ENCODE data around the gene ACTR1B.
"Not testable (repeated sequence)": the region's sequence is repeated elsewhere in the genome, so short reads cannot be mapped to it uniquely, and the experiment has no call there.

Gene ACTR1B

DNA sequence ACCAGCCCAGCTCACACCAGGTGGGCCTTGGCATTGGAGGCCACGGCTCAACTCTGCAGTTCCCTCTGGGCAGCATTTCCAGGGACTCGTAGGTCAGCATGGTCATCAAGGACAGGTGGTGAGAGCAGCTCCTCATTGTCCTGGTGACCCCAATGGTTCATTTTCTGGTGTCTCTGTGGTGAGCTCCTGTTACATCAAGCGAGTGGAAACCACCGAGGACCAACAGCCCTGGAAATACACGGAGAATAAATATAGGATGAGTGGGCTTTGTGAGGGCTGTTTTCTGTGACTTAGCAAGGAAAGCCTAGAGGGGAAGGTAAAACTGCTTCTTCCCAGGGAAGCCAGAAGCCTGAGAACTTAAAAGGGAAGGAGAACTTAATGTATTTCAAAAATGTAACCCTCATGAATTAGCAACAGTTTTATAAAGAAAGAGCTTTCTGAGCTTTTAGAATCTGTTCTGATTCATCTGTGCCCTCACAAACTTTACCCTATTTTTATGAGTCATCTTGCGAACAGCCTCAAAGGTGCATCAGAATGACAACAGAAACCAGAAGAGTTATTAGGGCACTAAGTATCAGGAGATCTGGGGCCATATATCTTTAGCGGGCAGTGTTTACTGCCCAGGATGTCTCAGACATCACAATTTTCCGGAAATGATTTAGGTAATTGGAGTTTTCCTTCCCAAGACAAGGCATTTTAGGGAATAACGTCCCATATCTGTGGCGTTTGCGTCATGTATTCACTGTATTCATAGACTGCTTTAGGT, 24.4 kb upstream of the ACTR1B start:
- no peak for DNase-seq

DNA sequence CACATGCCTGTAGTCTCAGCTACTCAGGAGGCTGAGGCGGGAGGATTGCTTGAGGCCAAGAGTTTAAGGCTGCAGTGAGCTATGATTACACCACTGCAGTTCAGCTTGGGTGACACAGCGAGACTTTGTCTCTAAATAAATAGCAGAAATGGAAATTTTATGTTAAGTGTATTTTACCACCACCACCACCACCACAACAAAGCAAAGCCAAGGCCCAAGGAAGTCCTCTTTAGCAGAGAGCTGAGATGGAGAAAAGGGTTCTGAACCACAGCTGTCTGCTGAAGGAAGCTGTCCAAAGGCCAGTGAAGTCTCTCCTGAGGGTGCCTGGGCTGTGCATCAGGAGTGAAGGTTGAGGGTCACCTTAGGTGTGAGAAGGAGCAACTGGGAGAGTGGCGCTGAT, 23.4 kb upstream of the ACTR1B start:
- DNase-seq = not testable (repeated sequence)

DNA sequence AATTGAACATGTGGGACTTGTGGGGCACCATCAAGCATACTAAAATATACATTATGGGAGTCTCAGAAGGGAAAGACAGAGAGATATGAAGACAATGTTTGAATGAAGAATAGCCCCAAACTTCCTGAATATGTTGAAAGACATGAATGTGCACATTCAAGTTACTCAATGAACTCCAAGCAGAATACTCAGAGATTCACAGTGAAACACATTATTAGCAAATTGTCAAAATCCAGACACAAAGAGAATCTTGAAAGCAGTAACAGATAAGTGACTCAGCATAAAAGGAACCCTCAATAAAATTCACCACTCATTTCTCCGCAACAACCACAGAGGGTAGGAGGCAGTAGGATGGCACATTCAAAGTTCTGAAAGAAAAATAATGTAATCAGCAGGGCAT, 14.5 kb upstream of the ACTR1B start:
- no peak for DNase-seq

DNA sequence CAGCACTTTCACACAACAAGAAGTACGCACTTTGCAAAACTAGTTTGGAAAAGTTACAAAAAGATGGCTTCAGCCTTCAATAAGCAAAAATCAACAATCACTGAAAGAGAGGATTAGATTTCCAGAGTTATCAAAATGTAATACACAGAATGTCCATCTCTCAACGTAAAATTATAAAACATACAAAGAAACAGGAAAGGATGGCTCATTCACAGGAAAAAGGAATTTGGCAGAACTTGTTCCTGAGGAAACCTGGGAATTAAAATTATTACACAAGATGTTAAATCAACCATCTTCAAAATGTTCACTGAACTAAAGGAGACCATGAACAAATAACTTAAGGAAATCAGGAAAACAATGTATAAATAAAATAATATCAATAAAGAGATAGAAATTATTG, 13.6 kb upstream of the ACTR1B start:
- DNase-seq = no peak

DNA sequence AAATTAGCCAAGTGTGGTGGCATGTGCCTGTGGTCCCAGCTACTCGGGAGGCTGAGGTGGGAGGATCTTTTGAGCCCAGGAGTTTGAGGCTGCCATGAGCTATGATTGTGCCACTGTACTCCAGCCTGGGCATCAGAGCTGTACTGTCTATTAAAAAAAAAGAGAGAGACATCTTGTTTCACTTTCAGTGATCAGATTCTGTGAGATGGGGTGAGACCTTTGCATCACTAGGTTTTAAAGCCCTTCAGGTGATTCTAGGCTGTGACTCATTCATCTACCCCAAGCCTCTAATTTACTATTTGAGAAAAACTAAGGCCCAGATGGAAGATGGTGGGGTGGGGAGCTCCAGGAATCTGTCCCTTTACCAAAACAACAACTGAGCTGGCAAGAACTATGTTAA, 12.8 kb upstream of the ACTR1B start:
- no peak for DNase-seq

DNA sequence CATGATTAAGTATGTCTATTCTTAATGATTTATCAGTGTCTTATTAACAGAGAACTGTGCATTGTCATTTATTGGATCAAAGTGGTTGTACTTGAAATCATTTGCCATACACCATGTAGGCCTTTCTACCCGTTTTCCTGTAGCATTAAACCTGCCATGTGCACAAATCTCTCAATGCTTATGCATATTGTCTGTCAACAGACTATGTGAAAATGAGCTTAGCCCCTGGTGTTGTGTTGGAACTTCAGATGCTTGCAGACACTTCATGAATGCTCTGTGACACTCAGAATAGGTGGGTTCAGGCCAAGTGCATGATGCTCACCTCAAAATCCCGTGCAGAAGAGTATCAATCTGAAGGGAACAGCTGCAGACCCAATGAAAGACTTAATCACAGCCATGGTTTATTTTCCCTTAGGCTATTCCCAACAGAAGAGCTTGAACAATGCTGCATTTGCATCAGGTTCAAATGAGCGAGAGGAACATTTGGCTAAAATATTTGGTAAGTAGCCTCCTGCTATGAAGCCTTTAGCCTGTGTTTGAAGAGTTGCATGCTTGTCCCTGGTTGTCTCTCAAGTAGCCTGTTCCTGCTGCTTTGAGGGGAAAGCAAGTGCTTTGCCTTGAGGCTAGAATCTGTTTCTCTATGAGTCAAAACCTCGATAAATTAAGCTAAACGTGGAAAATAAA, 11.7 kb upstream of the ACTR1B start:
- DNase-seq = no peak

- DNase-seq = no peak
These were observed 10.1 kb upstream of the ACTR1B start for GRCh38 chr2:97673915-97674283.

DNA sequence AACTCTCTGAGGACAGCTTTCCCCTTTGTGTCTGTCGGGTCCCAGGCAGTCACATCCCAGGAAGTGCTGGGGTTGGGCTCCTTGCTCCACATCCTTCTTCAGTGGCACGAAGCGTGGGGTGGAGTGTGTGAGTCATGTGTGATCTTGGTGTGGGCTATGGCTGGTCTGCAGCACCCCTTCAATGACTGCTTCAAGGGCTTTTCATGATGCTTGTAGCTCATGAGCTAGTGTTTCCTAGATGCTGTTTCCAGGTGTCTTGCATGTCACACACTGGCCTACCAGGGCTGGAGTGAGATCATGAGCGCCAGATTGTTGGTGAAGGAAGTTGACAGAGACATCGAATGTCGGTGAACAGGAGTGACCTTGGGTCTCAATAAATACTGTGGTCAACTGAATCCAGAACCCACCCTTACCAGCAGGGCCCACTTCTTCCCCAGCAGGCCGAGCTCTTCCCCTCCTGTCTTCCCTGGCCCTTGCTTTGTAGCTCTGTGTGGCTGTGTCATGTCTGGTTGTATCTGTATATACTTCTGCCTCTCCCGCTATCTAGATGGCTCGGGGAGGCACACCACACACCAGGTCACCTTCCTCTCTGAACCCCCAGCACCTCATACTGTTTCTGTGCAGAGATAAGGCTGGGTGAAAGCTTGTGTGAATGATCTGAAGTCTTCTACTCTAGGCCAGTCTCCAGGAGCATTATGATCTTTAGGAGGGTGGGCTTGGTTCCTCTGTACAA, 9.5 kb upstream of the ACTR1B start:
- no peak for DNase-seq

DNA sequence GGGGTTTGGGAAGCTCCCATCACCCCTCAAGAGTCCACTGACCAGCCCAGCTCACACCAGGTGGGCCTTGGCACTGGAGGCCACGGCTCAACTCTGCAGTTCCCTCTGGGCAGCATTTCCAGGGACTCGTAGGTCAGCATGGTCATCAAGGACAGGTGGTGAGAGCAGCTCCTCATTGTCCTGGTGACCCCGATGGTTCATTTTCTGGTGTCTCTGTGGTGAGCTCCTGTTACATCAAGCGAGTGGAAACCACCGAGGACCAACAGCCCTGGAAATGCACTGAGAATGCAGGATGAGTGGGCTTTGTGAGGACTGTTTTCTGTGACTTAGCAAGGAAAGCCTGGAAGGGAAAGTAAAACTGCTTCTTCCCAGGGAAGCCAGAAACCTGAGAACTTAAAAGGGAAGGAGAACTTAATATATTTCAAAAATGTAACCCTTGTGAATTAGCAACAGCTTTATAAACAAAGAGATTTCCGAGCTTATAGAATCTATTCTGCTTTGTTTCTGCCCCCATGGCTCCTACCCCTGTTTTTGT, 8.8 kb upstream of the ACTR1B start:
- not testable (repeated sequence) for DNase-seq

GRCh38 chr2:97671526-97671925, 7.7 kb upstream of the ACTR1B start:
- no peak for DNase-seq

DNA sequence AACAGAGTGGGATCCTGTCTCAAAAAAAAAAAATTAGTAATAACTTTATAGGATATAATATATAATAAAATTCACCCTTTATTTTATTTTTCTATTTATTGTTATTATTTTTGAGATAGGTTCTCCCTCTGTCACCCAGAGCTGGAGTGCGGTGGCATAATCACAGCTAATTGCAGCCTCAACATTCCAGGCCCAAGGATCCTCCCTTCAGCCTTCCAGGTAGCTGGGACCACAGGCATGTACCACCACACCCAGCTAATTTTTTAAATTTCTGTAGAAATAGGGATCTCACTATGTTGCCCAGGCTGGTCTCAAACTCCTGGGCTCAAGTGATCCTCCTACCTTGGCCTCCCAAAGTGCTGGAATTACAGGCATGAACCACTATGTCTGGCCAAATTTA, 6.6 kb upstream of the ACTR1B start:
- no peak for DNase-seq

GRCh38 chr2:97669448-97669847, 5.6 kb upstream of the ACTR1B start, which contains the start of gene C2orf92:
Gene C2orf92 (plus strand): TSS chr2:97669713. CDS start chr2:97669789, 76 bp downstream.
- DNase-seq = no peak

GRCh38 chr2:97664636-97664970, 759 bp upstream of the ACTR1B start:
- no peak for DNase-seq

GRCh38 chr2:97663626-97663961, 250 bp downstream of the ACTR1B start:
- no peak for DNase-seq

DNA sequence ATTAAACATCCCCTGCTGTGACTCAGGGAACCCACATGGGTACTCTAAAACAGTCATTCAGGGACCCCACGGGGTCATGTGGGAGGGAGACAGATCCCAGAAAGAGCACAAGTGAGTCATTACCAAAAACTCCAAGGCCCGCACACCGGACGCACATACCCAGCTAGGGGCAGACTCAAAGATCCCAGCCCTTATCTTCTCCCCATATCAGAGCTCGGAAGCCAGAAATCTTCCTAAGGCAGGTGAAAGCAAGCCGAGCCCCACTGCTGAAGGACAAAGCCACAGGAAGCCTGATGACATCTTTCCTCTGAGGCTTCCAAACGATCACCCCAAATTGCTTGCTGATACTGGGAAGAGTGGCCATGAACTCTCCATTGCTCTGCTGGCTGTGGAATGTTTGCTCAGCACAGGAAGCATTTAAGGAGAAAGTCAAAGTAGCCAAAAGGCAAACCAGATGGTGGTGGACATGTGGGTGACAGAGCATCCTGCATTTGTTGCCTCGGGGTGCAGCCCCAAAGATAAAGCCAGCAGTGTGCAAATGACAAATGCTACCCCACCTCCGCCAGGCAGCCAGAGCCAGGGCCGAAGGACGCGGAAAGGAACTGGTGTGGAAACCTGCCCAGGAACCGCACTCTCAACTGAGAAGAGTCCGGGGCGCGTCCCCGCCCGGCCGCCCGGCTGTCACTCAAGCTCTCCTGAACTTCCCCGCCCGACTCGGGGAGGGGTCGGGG, 784 bp downstream of the ACTR1B start:
- DNase-seq = peak; percentile 71

- DNase-seq = no peak
These were observed 1.4 kb downstream of the ACTR1B start for GRCh38 chr2:97662386-97662894.

DNA sequence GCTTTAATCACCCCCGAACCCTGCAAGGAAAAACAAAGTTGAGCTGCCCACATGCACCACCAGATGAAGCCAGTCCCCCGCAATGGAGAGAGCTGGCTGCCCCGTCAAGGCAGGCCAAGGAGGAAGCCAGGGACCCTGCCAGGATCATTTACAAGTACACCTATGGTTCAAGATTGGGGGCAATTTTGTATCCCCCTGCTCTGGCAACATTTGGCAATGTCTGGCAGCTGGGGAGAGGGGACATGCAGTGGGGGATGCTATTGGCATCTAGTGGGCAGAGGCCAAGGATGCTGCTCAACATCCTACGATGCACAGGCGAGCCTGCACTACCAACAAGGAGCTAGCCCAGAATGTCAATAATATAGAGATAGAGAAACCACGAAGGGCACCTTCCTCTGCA, 1.9 kb downstream of the ACTR1B start:
- DNase-seq = no peak

GRCh38 chr2:97660775-97661389, 3.0 kb downstream of the ACTR1B start:
- no peak for DNase-seq

DNA sequence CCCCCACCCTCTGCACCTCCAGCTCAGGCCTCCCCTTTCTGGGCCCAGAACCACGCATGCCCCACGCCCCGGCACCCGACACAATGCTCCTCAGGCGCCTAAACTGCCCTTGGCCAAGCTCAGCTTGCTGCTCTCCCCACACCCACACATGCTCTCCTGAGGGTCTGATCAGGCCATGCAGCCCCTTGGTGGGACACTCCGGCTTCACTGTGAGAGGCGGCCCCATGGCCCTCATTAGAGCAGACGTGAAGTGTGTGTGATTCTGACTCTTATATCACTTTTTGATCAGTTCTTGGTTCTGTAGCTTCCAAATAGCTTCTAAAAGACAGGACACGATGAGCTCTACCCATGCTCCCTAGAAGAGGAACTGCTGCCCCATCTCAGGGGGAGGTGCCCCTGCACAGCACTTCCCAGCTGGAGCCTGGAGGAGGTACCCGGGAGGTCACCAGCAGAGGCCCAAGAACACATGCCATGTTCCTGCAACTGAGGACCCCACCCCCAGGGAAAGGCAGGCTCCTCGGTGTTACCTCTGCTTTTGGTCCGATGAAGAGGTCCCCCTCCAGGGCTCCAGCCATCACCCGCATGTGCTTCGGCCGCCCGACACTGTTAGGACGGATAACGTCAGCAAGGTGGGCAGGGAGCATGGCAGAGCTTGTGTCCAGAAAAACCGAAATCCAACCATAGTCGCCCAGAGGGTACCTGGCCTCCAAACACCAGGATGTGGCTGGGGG, 3.6 kb downstream of the ACTR1B start:
- DNase-seq = no peak

DNA sequence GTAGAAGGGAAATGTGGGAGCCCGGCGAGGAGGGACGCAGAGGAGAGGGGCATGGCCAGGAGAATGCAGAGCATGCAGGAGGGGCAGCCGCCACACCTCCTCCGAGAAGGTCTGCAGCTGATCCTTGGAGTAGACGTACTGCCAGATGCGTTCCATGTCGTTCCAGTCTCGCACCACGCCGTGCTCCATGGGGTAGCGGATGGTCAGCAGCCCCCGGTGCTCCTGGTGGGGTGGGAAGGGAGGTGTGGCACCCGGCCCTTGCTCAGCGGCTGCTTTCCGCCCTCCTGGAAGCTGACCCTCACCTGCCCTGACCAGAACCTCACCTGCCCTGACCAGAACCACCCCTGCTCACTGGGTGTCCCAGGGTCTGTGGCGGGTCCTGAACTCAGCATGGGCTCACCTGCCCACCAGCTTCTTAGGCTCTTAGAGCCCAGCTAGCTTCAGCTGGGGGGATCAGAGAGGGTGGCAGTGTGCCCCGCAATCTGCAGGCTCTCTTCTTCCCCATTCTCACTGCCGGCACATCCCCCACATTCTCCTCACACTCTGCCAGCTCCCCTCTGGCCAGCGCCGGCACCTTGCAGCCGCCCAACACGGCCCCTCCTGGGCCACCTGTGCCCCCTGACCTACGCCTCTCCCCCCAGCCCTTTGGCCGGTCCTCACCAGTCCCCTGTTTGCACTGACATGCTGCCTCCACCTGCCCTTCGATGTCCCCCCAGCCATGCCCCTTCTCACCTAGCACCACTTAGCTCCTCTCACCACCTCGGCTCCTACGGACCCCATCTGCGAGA, 4.4 kb downstream of the ACTR1B start:
- DNase-seq = no peak

DNA sequence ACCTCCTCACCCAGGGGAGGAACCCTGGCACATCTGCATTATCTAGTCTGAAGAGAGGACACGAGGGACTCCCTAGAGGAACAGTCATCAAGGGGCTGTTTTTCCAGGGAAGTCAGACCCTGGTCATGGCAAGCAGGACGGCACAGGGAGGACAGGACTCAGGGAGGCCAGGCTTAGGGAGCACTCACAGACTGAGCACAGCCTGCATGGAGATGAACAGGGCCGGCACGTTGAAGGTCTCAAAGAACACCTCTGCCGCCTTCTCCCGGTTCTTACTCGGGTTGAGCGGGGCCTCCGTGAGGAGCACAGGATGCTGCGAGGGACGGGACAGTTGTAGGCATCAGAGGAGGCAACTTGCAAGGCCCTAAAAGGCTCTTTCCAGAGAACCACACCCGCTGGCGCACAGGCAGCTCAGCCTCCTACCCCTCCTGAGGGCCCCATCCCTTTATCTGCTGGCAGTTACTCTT, 5.1 kb downstream of the ACTR1B start:
- no peak for DNase-seq

All from midbrain (tissue), 1 donor.